Epithelial cell of proximal tubule (primary cell): ENCODE results near the gene ELOA. TPM values are rescaled to one million over a fixed set of nuclear protein-coding genes. Genes with fewer than 3 reads are reported as not detected.
A peak's percentile ranks its signal among the peaks of the same experiment; 100 is the strongest.

ENCODE experiments used
- DNase-seq: peaks from one replicate; pipeline ENCODE4 v3.0.0-alpha.2; 2011; ENCODE audit warnings: low read depth
- H3K4me3 ChIP-seq: 2 replicates; pipeline ENCODE4 v1.5.1; 2011; ENCODE audit warnings: low read depth, mild to moderate bottlenecking, low read length
- CTCF ChIP-seq: conservative IDR thresholded peaks from 2 replicates; pipeline ENCODE4 v1.5.1; 2012; ENCODE audit warnings: low read depth, mild to moderate bottlenecking, low read length
- total RNA-seq: library from RNA; depleted of rRNA; stranded (reverse); fragments of >200 nt; gene quantifications from 2 replicates; pipeline ENCODE4 v1.2.3, GENCODE V29; 2015

ELOA gene
- total RNA-seq, 1 donor from 2014 or later, result 27.9 TPM

- DNase-seq, result no peak
- TF ChIP-seq CTCF, result no peak
- no peak overlapping the region for H3K4me3 ChIP-seq
Observed at GRCh38 chr1:23803674-23804073, 60.4 kb downstream of the ELOA start.

- no peak for TF ChIP-seq CTCF
- no peak overlapping the region for H3K4me3 ChIP-seq
- no peak for DNase-seq
Observed at GRCh38 chr1:23804183-23804835, 61.0 kb downstream of the ELOA start.

- DNase-seq, result no peak
- no peak overlapping the region for H3K4me3 ChIP-seq
- no peak for TF ChIP-seq CTCF
Observed at GRCh38 chr1:23805025-23805424, 61.8 kb downstream of the ELOA start.

- TF ChIP-seq CTCF, result no peak
- DNase-seq, result no peak
- no peak overlapping the region for H3K4me3 ChIP-seq
Observed at GRCh38 chr1:23806280-23806679, 63.0 kb downstream of the ELOA start.

- no peak for TF ChIP-seq CTCF
- no peak overlapping the region for H3K4me3 ChIP-seq
- no peak for DNase-seq
Observed at GRCh38 chr1:23807453-23807852, 64.2 kb downstream of the ELOA start.

- H3K4me3 ChIP-seq, result no peak overlapping the region
- peak; percentile 26 for DNase-seq
- peak; percentile 91 for TF ChIP-seq CTCF
Observed at GRCh38 chr1:23809751-23810171, 66.5 kb downstream of the ELOA start.
